ENCODE results near the gene RASSF7.

Gene RASSF7

GRCh38 chr11:533586-534395, 27.0 kb upstream of the RASSF7 start:
- DNase-seq, result no peak

GRCh38 chr11:534396-535209, 26.2 kb upstream of the RASSF7 start:
- no peak for DNase-seq

- no peak for DNase-seq
Observed at GRCh38 chr11:535210-535518, 25.6 kb upstream of the RASSF7 start.

GRCh38 chr11:535519-536454, 25.0 kb upstream of the RASSF7 start, which contains the start of gene HRAS:
Gene HRAS (minus strand): TSS chr11:535576.
- peak; percentile 75 to 78 for DNase-seq

GRCh38 chr11:536841-537621, 23.7 kb upstream of the RASSF7 start, which contains the start of gene LRRC56:
Gene LRRC56 (plus strand): TSS chr11:537527. CDS start chr11:540685, 3,158 bp downstream.
- DNase-seq, result peak in 1 of 2 donors; percentile 59

GRCh38 chr11:537622-538430, 22.9 kb upstream of the RASSF7 start:
- DNase-seq, result no peak

- no peak for DNase-seq
Observed at GRCh38 chr11:538431-539051, 22.2 kb upstream of the RASSF7 start.

- DNase-seq, result no peak
Observed at GRCh38 chr11:539971-540481, 20.7 kb upstream of the RASSF7 start.

GRCh38 chr11:540583-541432, 20.0 kb upstream of the RASSF7 start:
- no peak for DNase-seq

GRCh38 chr11:541433-541885, 19.3 kb upstream of the RASSF7 start:
- no peak for DNase-seq

- no peak for DNase-seq
Observed at GRCh38 chr11:544817-545166, 16.0 kb upstream of the RASSF7 start.

GRCh38 chr11:545171-545570, 15.6 kb upstream of the RASSF7 start:
- DNase-seq, result no peak

GRCh38 chr11:548700-549603, 11.8 kb upstream of the RASSF7 start:
- no peak for DNase-seq

- DNase-seq, result no peak
Observed at GRCh38 chr11:550021-550745, 10.6 kb upstream of the RASSF7 start.

GRCh38 chr11:550746-551085, 10.1 kb upstream of the RASSF7 start:
- DNase-seq, result no peak

GRCh38 chr11:551131-551530, 9.6 kb upstream of the RASSF7 start:
- DNase-seq, result no peak

- DNase-seq, result no peak
Observed at GRCh38 chr11:551596-551995, 9.2 kb upstream of the RASSF7 start.

Data from bone marrow (tissue), 2 donors.